H1 (cell line): ENCODE results near the gene OAT.

ENCODE experiments used
- CHD2 ChIP-seq: IDR thresholded peaks from 2 replicates; pipeline ENCODE4 v1.6.1; 2012; ENCODE audit warnings: low read length, improper control_type of control experiment
- EP300 ChIP-seq, 2 experiments: IDR thresholded peaks; 1 replicate in 1 of 2; 2 replicates in 1 of 2; pipeline ENCODE4 v1.6.1; 2011 to 2012; ENCODE audit warnings: low read depth in 2 of 2, low read length in 2 of 2, mild to moderate bottlenecking in 2 of 2, borderline replicate concordance in 1 of 2, inconsistent platforms in 1 of 2, moderate library complexity in 1 of 2
- EZH2 ChIP-seq: fragments of 200-600 bp; sonication (generic); IDR thresholded peaks from 2 replicates; pipeline ENCODE4 v1.7.1; 2012; ENCODE audit warnings: low read depth, mild to moderate bottlenecking, moderate library complexity, low read length, inconsistent platforms; ENCODE audit not compliant: severe bottlenecking
- RBBP5 ChIP-seq: IDR thresholded peaks from 2 replicates; pipeline ENCODE4 v1.7.1; 2012; ENCODE audit warnings: low read depth, mild to moderate bottlenecking, inconsistent platforms, low read length, moderate library complexity, borderline replicate concordance
- SP2 ChIP-seq: IDR thresholded peaks from 2 replicates; pipeline ENCODE4 v1.6.1; 2012; ENCODE audit warnings: mild to moderate bottlenecking, low read length, inconsistent platforms
- SUZ12 ChIP-seq: fragments of 200-600 bp; sonication (generic); IDR thresholded peaks from 2 replicates; pipeline ENCODE4 v1.6.1; 2012; ENCODE audit warnings: mild to moderate bottlenecking, inconsistent platforms, low read length, moderate library complexity, mixed read lengths
- TF ChIP-seq, protein P1 (sequence below), 3 experiments: IDR thresholded peaks; 1 replicate in 2 of 3; 2 replicates in 1 of 3; pipeline versions ENCODE4 v1.5.1 to v1.6.1; 2011; ENCODE audit warnings: low read length in 3 of 3, mild to moderate bottlenecking in 3 of 3, inconsistent platforms in 2 of 3, low read depth in 1 of 3, moderate library complexity in 1 of 3; ENCODE audit not compliant: insufficient read depth in 1 of 3; ENCODE audit errors: control extremely low read depth in 1 of 3
- TF ChIP-seq, protein P2 (sequence below): IDR thresholded peaks from 2 replicates; pipeline ENCODE4 v1.6.1; 2012; ENCODE audit warnings: inconsistent platforms

DNA sequence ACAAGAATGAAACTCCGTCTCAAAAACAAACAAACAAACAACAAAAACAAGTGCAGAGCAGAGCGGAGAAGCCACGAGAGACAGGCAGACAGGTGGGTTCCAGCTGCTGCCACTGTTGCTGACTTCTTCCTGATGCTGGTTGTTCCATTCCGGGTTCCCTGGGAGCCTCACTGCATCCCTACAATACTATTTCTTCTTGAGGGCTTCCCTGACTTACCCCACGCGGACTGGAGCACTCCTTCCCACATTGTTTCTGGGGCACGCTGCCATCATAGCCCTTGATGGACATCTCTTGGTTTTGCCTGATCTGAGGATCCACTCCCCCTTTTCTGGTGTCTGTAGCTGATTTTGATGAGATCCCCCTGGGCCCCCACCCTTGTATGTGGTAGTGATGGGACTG is 36.7 kb upstream of the OAT start:
- TF ChIP-seq, protein P1, sequence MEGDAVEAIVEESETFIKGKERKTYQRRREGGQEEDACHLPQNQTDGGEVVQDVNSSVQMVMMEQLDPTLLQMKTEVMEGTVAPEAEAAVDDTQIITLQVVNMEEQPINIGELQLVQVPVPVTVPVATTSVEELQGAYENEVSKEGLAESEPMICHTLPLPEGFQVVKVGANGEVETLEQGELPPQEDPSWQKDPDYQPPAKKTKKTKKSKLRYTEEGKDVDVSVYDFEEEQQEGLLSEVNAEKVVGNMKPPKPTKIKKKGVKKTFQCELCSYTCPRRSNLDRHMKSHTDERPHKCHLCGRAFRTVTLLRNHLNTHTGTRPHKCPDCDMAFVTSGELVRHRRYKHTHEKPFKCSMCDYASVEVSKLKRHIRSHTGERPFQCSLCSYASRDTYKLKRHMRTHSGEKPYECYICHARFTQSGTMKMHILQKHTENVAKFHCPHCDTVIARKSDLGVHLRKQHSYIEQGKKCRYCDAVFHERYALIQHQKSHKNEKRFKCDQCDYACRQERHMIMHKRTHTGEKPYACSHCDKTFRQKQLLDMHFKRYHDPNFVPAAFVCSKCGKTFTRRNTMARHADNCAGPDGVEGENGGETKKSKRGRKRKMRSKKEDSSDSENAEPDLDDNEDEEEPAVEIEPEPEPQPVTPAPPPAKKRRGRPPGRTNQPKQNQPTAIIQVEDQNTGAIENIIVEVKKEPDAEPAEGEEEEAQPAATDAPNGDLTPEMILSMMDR (IDR thresholded peaks at IDR 0.05; ENCODE audit: control extremely low read depth in 1 of 3, insufficient read depth in 1 of 3, low read depth in 1 of 3, low read length in 3 of 3), result no peak
- no peak for TF ChIP-seq EZH2
- no peak for TF ChIP-seq RBBP5
- TF ChIP-seq, protein P2, sequence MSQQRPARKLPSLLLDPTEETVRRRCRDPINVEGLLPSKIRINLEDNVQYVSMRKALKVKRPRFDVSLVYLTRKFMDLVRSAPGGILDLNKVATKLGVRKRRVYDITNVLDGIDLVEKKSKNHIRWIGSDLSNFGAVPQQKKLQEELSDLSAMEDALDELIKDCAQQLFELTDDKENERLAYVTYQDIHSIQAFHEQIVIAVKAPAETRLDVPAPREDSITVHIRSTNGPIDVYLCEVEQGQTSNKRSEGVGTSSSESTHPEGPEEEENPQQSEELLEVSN, result no peak
- no peak for TF ChIP-seq CHD2
- no peak for TF ChIP-seq SUZ12
- TF ChIP-seq EP300 (IDR thresholded peaks at IDR 0.05; ENCODE audit: borderline replicate concordance in 1 of 2, low read depth in 2 of 2, low read length in 2 of 2), result no peak
- no peak for TF ChIP-seq SP2
